ENCODE results near the gene ARID3B. TPM values are rescaled to one million over a fixed set of nuclear protein-coding genes. Genes with fewer than 3 reads are reported as not detected.

Gene ARID3B
- total RNA-seq, 1 experiment from 2014 or later = 101 TPM

- H2BK12ac ChIP-seq (ENCODE audit: insufficient read length, low read depth, low read length) = no peak overlapping the region
- no peak overlapping the region for H2AK5ac ChIP-seq (ENCODE audit: insufficient read length, low read length)
- no peak overlapping the region for H2BK15ac ChIP-seq (ENCODE audit: low read depth, low read length)
- no peak overlapping the region for H3K4me3 Mint-ChIP-seq
- no peak overlapping the region for H2AFZ ChIP-seq (ENCODE audit: low read length)
- no peak overlapping the region for H3K14ac ChIP-seq (ENCODE audit: insufficient read depth, low read length)
- H3K4me1 ChIP-seq (ENCODE audit: insufficient read depth, low read length) = no peaks in the 10 kb centered on the region
- H2BK120ac ChIP-seq (ENCODE audit: low read depth, low read length, poor library complexity, severe bottlenecking) = no peak overlapping the region
- H3K27me3 Mint-ChIP-seq (ENCODE audit: low read depth) = no peaks in the 10 kb centered on the region; the same call in 1 of the 2 replicates
- H3K56ac ChIP-seq (ENCODE audit: insufficient read length, low read depth, low read length) = no peak overlapping the region
- H2BK20ac ChIP-seq (ENCODE audit: low read depth, low read length, poor library complexity, severe bottlenecking) = no peak overlapping the region
- no peak overlapping the region for H4K91ac ChIP-seq (ENCODE audit: insufficient read length, low read depth, low read length)
- peaks cover 63 to 98% (median 97%) of the 10 kb centered on the region in 3 experiments; a peak in 6 of 7 replicates for H3K36me3 Mint-ChIP-seq (ENCODE audit: insufficient read depth in 1 of 3, low read depth in 3 of 3)
- no peaks in the 10 kb centered on the region for H3K27me3 ChIP-seq (ENCODE audit: insufficient read depth, low read length)
- no peak overlapping the region for H2BK5ac ChIP-seq (ENCODE audit: insufficient read length, low read length)
- no peak overlapping the region for H3T11ph ChIP-seq (ENCODE audit: low read length)
- H3K23ac ChIP-seq (ENCODE audit: insufficient read length, low read depth, low read length) = no peak overlapping the region
- no CpG with 5 or more reads among the region's 7 CpGs for WGBS (ENCODE audit: extremely low coverage, insufficient read length, low lambda C conversion rate)
- no peak for TF ChIP-seq CTCF (conservative IDR thresholded peaks at IDR 0.05)
- H3K79me2 ChIP-seq (ENCODE audit: insufficient read depth, low read length) = no peaks in the 10 kb centered on the region; the same call in 1 of the 2 replicates
- no peaks in the 10 kb centered on the region for H4K20me1 ChIP-seq (ENCODE audit: control insufficient read depth, insufficient read depth, insufficient read length)
- no peaks in the 10 kb centered on the region for H3K23me2 ChIP-seq (ENCODE audit: insufficient read length, low read depth, low read length, poor library complexity, severe bottlenecking)
- H3K4ac ChIP-seq (ENCODE audit: low read depth, low read length) = no peak overlapping the region
- H4K5ac ChIP-seq (ENCODE audit: insufficient read length, low read depth, low read length) = no peak overlapping the region
- no peak overlapping the region for H3K18ac ChIP-seq (ENCODE audit: insufficient read length, low read depth, low read length)
- no peak overlapping the region for H4K8ac ChIP-seq (replicated peaks; ENCODE audit: insufficient read length, low read depth, low read length)
- H3K9me3 Mint-ChIP-seq = no peaks in the 10 kb centered on the region
- H3K9me3 ChIP-seq (ENCODE audit: control insufficient read depth, low read depth, low read length) = no peaks in the 10 kb centered on the region
- H3K27ac ChIP-seq (ENCODE audit: insufficient read length, low read depth, low read length) = no peak overlapping the region
- peaks cover 9 to 12% of the 10 kb centered on the region in 2 experiments for H3K4me1 Mint-ChIP-seq
- no peak for DNase-seq
- no peak overlapping the region for H3K4me2 ChIP-seq (ENCODE audit: insufficient read depth, insufficient read length, low read length)
- H3K9ac ChIP-seq (ENCODE audit: extremely low read depth, insufficient read length, low read length) = no peak overlapping the region
- H3K79me1 ChIP-seq (ENCODE audit: insufficient read depth, low read depth, low read length, poor library complexity, severe bottlenecking) = peaks cover 3% of the 10 kb centered on the region
- no peak overlapping the region; a peak in 1 of 7 replicates for H3K27ac Mint-ChIP-seq
Measured at GRCh38 chr15:74624020-74624602, 83.1 kb downstream of the ARID3B start.
